ENCODE measurements around the gene CAPN7.
A peak's percentile ranks its signal among the peaks of the same experiment; 100 is the strongest.

Gene CAPN7

DNA sequence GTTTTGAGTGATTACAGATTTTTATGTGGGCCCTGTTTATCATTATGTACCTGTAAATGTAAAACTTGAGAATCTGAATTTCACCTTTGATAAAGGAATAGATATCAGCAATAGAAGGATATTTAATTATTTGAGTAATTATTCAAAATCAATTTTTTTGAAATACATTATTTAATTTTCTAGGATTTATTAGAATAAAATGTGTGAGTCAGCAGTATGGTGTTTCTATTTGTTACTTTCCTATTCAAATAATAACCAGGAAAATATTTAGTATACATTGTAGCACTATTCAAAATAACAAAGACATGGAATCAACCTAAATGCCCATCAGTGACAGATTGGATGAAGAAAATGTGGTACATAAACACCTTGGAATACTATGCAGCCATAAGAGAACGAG, 22.1 kb downstream of the CAPN7 start:
- no peak overlapping the region for H4K8ac ChIP-seq (ENCODE audit: low read depth, low read length)
- H3K18ac ChIP-seq (ENCODE audit: low read length), result no peak overlapping the region
- no peak overlapping the region for H3K4ac ChIP-seq (ENCODE audit: low read depth, low read length)
- no peak overlapping the region for H3K56ac ChIP-seq (ENCODE audit: low read length)
- no peak for DNase-seq
- H4K5ac ChIP-seq (ENCODE audit: low read length), result no peak overlapping the region
- H2BK120ac ChIP-seq (ENCODE audit: low read depth, low read length), result no peak overlapping the region
- no CpG with 5 or more reads among the region's 1 CpG for WGBS (ENCODE audit: extremely low coverage, insufficient coverage, low lambda C conversion rate)
- H2BK15ac ChIP-seq (replicated peaks; ENCODE audit: low read depth), result no peak overlapping the region
- H3K9ac ChIP-seq (ENCODE audit: low read length), result no peak overlapping the region
- no peak overlapping the region for H3K27ac ChIP-seq (ENCODE audit: low read depth, low read length)
- no peaks in the 10 kb centered on the region for H3K79me1 ChIP-seq (ENCODE audit: low read length)
- H3K27me3 ChIP-seq (ENCODE audit: insufficient read depth, low read length, poor library complexity), result no peaks in the 10 kb centered on the region
- no peaks in the 10 kb centered on the region for H3K4me1 ChIP-seq (ENCODE audit: control insufficient read depth, low read depth, low read length)
- H3K4me2 ChIP-seq (ENCODE audit: low read length), result no peak overlapping the region
- no peak overlapping the region for H2AK5ac ChIP-seq (ENCODE audit: low read length)
- H3K36me3 ChIP-seq (ENCODE audit: control insufficient read depth, insufficient read depth, low read length), result no peaks in the 10 kb centered on the region
- H2BK5ac ChIP-seq (ENCODE audit: low read length), result no peak overlapping the region
- no peak overlapping the region for H3K4me3 ChIP-seq (ENCODE audit: low read length)
- H3K79me2 ChIP-seq (ENCODE audit: control insufficient read depth, insufficient read depth, low read length), result no peaks in the 10 kb centered on the region
- H3K23ac ChIP-seq (ENCODE audit: low read length), result no peak overlapping the region

DNA sequence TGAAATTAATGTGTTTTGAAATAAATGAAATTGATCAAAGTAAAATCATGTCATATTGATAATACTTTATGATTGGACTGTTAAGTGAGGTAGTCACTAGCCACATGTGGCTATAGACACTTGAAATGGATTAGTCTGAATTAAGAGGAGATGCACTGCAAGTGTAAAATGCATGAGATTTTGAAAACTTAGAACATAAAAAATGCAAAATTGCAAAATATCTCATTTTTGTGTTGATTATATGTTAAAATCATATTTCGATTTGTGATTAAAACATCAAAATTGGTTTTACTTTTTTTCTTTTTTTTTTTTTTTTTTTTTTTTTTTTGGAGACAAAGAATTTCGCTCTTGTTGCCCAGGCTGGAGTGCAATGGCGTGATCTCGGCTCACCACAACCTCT, 23.2 kb downstream of the CAPN7 start:
- no peaks in the 10 kb centered on the region for H3K79me1 ChIP-seq (ENCODE audit: low read length)
- no peak overlapping the region for H4K8ac ChIP-seq (ENCODE audit: low read depth, low read length)
- DNase-seq, result no peak
- H3K56ac ChIP-seq (ENCODE audit: low read length), result no peak overlapping the region
- H3K9ac ChIP-seq (ENCODE audit: low read length), result no peak overlapping the region
- no peaks in the 10 kb centered on the region for H3K27me3 ChIP-seq (ENCODE audit: insufficient read depth, low read length, poor library complexity)
- no peak overlapping the region for H3K4me2 ChIP-seq (ENCODE audit: low read length)
- no peak overlapping the region for H2AK5ac ChIP-seq (ENCODE audit: low read length)
- H2BK120ac ChIP-seq (ENCODE audit: low read depth, low read length), result no peak overlapping the region
- no peak overlapping the region for H4K5ac ChIP-seq (ENCODE audit: low read length)
- no peak overlapping the region for H3K23ac ChIP-seq (ENCODE audit: low read length)
- WGBS (ENCODE audit: extremely low coverage, insufficient coverage, low lambda C conversion rate), result no CpG with 5 or more reads among the region's 4 CpGs
- no peak overlapping the region for H3K4me3 ChIP-seq (ENCODE audit: low read length)
- H3K4ac ChIP-seq (ENCODE audit: low read depth, low read length), result no peak overlapping the region
- no peak overlapping the region for H2BK15ac ChIP-seq (replicated peaks; ENCODE audit: low read depth)
- H2BK5ac ChIP-seq (ENCODE audit: low read length), result no peak overlapping the region
- H3K79me2 ChIP-seq (ENCODE audit: control insufficient read depth, insufficient read depth, low read length), result no peaks in the 10 kb centered on the region
- H3K27ac ChIP-seq (ENCODE audit: low read depth, low read length), result no peak overlapping the region
- H3K4me1 ChIP-seq (ENCODE audit: control insufficient read depth, low read depth, low read length), result no peaks in the 10 kb centered on the region
- H3K36me3 ChIP-seq (ENCODE audit: control insufficient read depth, insufficient read depth, low read length), result no peaks in the 10 kb centered on the region
- no peak overlapping the region for H3K18ac ChIP-seq (ENCODE audit: low read length)

DNA sequence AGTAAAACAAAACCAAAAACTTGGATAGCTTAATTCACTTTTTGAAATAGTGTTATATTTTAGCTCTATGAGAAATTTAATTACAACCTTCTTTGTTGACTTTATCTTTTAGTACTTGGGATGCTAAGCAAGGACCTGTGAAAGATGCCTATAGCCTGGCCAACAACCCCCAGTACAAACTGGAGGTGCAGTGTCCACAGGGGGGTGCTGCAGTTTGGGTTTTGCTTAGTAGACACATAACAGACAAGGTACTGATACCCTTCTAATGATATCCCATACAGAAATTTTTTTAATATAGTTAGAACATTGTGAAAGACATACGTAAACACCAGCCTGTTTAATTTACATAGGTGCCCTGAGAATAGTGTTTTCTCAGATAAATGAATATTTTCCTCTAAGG, 35.3 kb downstream of the CAPN7 start:
- no peak overlapping the region for H3K4ac ChIP-seq (ENCODE audit: low read depth, low read length)
- H2AK5ac ChIP-seq (ENCODE audit: low read length), result no peak overlapping the region
- H2BK120ac ChIP-seq (ENCODE audit: low read depth, low read length), result no peak overlapping the region
- peak; percentile 30 for DNase-seq
- H3K56ac ChIP-seq (ENCODE audit: low read length), result no peak overlapping the region
- no peaks in the 10 kb centered on the region for H3K79me1 ChIP-seq (ENCODE audit: low read length)
- H3K36me3 ChIP-seq (ENCODE audit: control insufficient read depth, insufficient read depth, low read length), result no peaks in the 10 kb centered on the region
- H3K9ac ChIP-seq (ENCODE audit: low read length), result no peak overlapping the region
- no peak overlapping the region for H4K5ac ChIP-seq (ENCODE audit: low read length)
- H3K27me3 ChIP-seq (ENCODE audit: insufficient read depth, low read length, poor library complexity), result no peaks in the 10 kb centered on the region
- no peak overlapping the region for H4K8ac ChIP-seq (ENCODE audit: low read depth, low read length)
- H3K79me2 ChIP-seq (ENCODE audit: control insufficient read depth, insufficient read depth, low read length), result no peaks in the 10 kb centered on the region
- WGBS (ENCODE audit: extremely low coverage, insufficient coverage, low lambda C conversion rate), result no CpG with 5 or more reads among the region's 1 CpG
- no peak overlapping the region for H3K23ac ChIP-seq (ENCODE audit: low read length)
- H2BK15ac ChIP-seq (replicated peaks; ENCODE audit: low read depth), result no peak overlapping the region
- H3K27ac ChIP-seq (ENCODE audit: low read depth, low read length), result no peak overlapping the region
- no peak overlapping the region for H2BK5ac ChIP-seq (ENCODE audit: low read length)
- H3K4me1 ChIP-seq (ENCODE audit: control insufficient read depth, low read depth, low read length), result no peaks in the 10 kb centered on the region
- H3K4me3 ChIP-seq (ENCODE audit: low read length), result no peak overlapping the region
- H3K4me2 ChIP-seq (ENCODE audit: low read length), result no peak overlapping the region
- no peak overlapping the region for H3K18ac ChIP-seq (ENCODE audit: low read length)

DNA sequence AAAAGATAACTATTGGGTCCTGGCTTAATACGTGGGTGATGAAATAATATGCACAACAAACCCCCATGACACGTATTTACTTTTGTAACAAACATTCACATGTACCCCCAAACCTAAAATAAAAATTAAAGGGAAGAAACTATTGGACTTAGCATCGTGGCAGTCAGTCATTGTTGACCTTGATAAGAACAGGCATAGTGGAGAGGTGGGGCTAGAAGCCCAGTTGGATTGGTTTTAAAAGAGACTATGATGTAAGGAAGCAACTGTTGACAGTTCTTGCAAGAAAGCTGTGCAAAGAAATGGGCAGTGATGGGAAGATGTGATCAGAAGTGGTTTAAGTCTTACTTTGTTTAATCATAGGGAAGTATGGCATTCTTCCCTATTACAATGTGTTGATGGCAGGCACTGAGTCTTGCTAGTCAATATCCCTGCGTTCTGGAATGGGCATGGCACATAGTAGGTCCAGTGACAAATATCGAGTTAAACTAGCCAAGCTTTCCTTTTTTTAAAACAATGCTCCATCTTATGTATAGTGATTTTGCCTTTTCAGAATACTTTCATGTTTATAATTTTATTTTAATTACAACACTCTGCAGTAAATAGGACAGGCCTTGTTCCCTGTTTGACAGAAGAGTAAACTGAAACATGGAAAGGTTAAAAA, 37.9 kb downstream of the CAPN7 start:
- no peak overlapping the region for H2AK5ac ChIP-seq (ENCODE audit: low read length)
- H3K79me1 ChIP-seq (ENCODE audit: low read length), result no peaks in the 10 kb centered on the region
- no peak overlapping the region for H3K27ac ChIP-seq (ENCODE audit: low read depth, low read length)
- no peak overlapping the region for H4K8ac ChIP-seq (ENCODE audit: low read depth, low read length)
- H3K27me3 ChIP-seq (ENCODE audit: insufficient read depth, low read length, poor library complexity), result no peaks in the 10 kb centered on the region
- H3K36me3 ChIP-seq (ENCODE audit: control insufficient read depth, insufficient read depth, low read length), result no peaks in the 10 kb centered on the region
- no peak overlapping the region for H3K23ac ChIP-seq (ENCODE audit: low read length)
- H2BK120ac ChIP-seq (ENCODE audit: low read depth, low read length), result no peak overlapping the region
- no peak overlapping the region for H3K18ac ChIP-seq (ENCODE audit: low read length)
- H3K4me2 ChIP-seq (ENCODE audit: low read length), result no peak overlapping the region
- H4K5ac ChIP-seq (ENCODE audit: low read length), result no peak overlapping the region
- no peak for DNase-seq
- no peak overlapping the region for H2BK5ac ChIP-seq (ENCODE audit: low read length)
- no peaks in the 10 kb centered on the region for H3K4me1 ChIP-seq (ENCODE audit: control insufficient read depth, low read depth, low read length)
- H3K79me2 ChIP-seq (ENCODE audit: control insufficient read depth, insufficient read depth, low read length), result no peaks in the 10 kb centered on the region
- no peak overlapping the region for H3K56ac ChIP-seq (ENCODE audit: low read length)
- H3K4me3 ChIP-seq (ENCODE audit: low read length), result no peak overlapping the region
- WGBS (ENCODE audit: extremely low coverage, insufficient coverage, low lambda C conversion rate), result no CpG with 5 or more reads among the region's 5 CpGs
- H3K4ac ChIP-seq (ENCODE audit: low read depth, low read length), result no peak overlapping the region
- H2BK15ac ChIP-seq (replicated peaks; ENCODE audit: low read depth), result no peak overlapping the region
- no peak overlapping the region for H3K9ac ChIP-seq (ENCODE audit: low read length)

DNA sequence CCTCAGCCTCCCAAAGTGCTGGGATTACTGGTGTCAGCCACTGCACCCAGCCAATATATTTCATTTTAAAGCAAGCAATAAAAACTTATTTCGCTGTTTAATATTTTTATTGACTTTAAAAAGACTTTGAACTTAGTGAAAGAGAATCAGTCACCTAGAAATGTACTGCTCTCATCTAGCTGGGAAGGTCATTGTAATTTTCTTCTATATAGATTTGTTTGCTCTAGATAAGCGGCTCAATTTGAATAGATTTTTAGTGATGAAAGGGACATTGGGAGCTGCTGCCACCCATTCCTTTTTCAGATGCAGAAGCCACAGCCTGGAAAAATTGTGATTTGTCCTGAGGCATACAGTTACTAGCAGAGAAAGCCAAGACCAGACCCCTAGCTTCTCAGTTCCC, 40.1 kb downstream of the CAPN7 start:
- Histone ChIP-seq H3K18ac (ENCODE audit: low read length) (no peak overlapping the region), H3K79me1 (ENCODE audit: low read length) (no peaks in the 10 kb centered on the region), H3K4me1 (ENCODE audit: control insufficient read depth, low read depth, low read length) (no peaks in the 10 kb centered on the region), H2BK5ac (ENCODE audit: low read length) (no peak overlapping the region), H3K27ac (ENCODE audit: low read depth, low read length) (no peak overlapping the region), H3K23ac (ENCODE audit: low read length) (no peak overlapping the region), H3K4me3 (ENCODE audit: low read length) (no peak overlapping the region), H3K4me2 (ENCODE audit: low read length) (no peak overlapping the region), H4K8ac (ENCODE audit: low read depth, low read length) (no peak overlapping the region), H2AK5ac (ENCODE audit: low read length) (no peak overlapping the region), H3K36me3 (ENCODE audit: control insufficient read depth, insufficient read depth, low read length) (no peaks in the 10 kb centered on the region), H2BK120ac (ENCODE audit: low read depth, low read length) (no peak overlapping the region), H3K27me3 (ENCODE audit: insufficient read depth, low read length, poor library complexity) (no peaks in the 10 kb centered on the region), H3K79me2 (ENCODE audit: control insufficient read depth, insufficient read depth, low read length) (no peaks in the 10 kb centered on the region), H2BK15ac (replicated peaks; ENCODE audit: low read depth) (no peak overlapping the region), H3K56ac (ENCODE audit: low read length) (no peak overlapping the region), H3K4ac (ENCODE audit: low read depth, low read length) (no peak overlapping the region), H3K9ac (ENCODE audit: low read length) (no peak overlapping the region), H4K5ac (ENCODE audit: low read length) (no peak overlapping the region)
- DNase-seq, result no peak
- no CpG with 5 or more reads among the region's 2 CpGs for WGBS (ENCODE audit: extremely low coverage, insufficient coverage, low lambda C conversion rate)

DNA sequence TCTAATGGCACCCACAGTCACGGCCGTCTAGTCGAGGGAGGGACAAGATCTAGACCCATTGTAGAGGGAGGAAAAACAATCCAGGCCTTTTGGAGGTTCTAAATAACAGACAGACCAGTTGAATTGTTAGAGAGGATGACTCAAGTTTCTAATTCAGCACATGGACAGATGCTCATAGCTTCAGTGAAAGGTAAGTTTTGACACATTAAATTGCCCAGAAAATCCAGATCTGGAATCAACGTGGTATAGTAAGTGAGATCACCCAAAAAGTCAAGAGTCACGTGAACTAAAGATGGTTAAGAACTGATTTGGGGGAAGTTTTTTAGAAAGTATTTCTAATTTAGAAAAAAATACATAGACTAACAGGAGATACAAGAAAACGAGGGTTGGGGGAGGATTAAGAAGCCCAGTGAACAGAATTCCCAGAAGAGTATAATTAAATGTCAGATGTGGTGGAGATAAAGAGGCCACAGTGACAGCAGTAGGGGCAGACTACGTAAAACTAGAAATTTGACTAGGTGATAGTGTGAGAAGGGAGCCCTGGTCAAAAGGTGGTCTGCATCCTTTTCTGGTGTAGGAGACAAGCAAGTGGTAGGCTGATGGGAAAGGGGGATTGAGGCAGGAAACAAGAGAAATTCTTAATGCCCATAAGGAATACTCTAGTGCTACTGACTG, 47.1 kb downstream of the CAPN7 start:
- no peak for DNase-seq
- H3K4me1 ChIP-seq (ENCODE audit: control insufficient read depth, low read depth, low read length), result no peaks in the 10 kb centered on the region

More for the DNA sequence above, 47.1 kb downstream of the CAPN7 start:
- H4K5ac ChIP-seq (ENCODE audit: low read length), result no peak overlapping the region
- no peak overlapping the region for H2BK15ac ChIP-seq (replicated peaks; ENCODE audit: low read depth)
- H3K27me3 ChIP-seq (ENCODE audit: insufficient read depth, low read length, poor library complexity), result no peaks in the 10 kb centered on the region
- H3K56ac ChIP-seq (ENCODE audit: low read length), result no peak overlapping the region
- no peak overlapping the region for H3K18ac ChIP-seq (ENCODE audit: low read length)
- no peak overlapping the region for H3K27ac ChIP-seq (ENCODE audit: low read depth, low read length)
- no CpG with 5 or more reads among the region's 7 CpGs for WGBS (ENCODE audit: extremely low coverage, insufficient coverage, low lambda C conversion rate)
- no peak overlapping the region for H2AK5ac ChIP-seq (ENCODE audit: low read length)
- H3K4me3 ChIP-seq (ENCODE audit: low read length), result no peak overlapping the region
- H2BK120ac ChIP-seq (ENCODE audit: low read depth, low read length), result no peak overlapping the region
- H3K4me2 ChIP-seq (ENCODE audit: low read length), result no peak overlapping the region
- no peak overlapping the region for H2BK5ac ChIP-seq (ENCODE audit: low read length)
- no peak overlapping the region for H4K8ac ChIP-seq (ENCODE audit: low read depth, low read length)
- no peaks in the 10 kb centered on the region for H3K79me2 ChIP-seq (ENCODE audit: control insufficient read depth, insufficient read depth, low read length)
- no peak overlapping the region for H3K9ac ChIP-seq (ENCODE audit: low read length)
- H3K79me1 ChIP-seq (ENCODE audit: low read length), result no peaks in the 10 kb centered on the region
- H3K36me3 ChIP-seq (ENCODE audit: control insufficient read depth, insufficient read depth, low read length), result peaks cover 5% of the 10 kb centered on the region
- no peak overlapping the region for H3K4ac ChIP-seq (ENCODE audit: low read depth, low read length)
- H3K23ac ChIP-seq (ENCODE audit: low read length), result no peak overlapping the region
